Activated T-cell treated with anti-CD3 and anti-CD28 coated beads, Interleukin-2, amount 50 U/mL, for 4 hours (primary cell): ENCODE results near the gene DNAL4. TPM values are rescaled to one million over a fixed set of nuclear protein-coding genes. Genes with fewer than 3 reads are reported as not detected.

Source experiments
- ATAC-seq, 2 donors: fragments of 200-7000 bp; cut with Tn5 transposase; one replicate each; pipeline ENCODE4 v1.10.0; 2021
- DNase-seq: peaks from one replicate; pipeline ENCODE4 v3.0.0-alpha.2; 2020
- H3K27me3 Mint-ChIP-seq: one replicate; pipeline ENCODE4 v1.8.0; 2021; ENCODE audit warnings: low read depth, mixed read lengths
- H3K36me3 Mint-ChIP-seq: one replicate; pipeline ENCODE4 v1.8.0; 2022; ENCODE audit warnings: mixed read lengths; ENCODE audit not compliant: insufficient read depth
- H3K4me1 Mint-ChIP-seq: one replicate; pipeline ENCODE4 v1.8.0; 2021; ENCODE audit warnings: low read depth, mixed read lengths
- H3K4me3 Mint-ChIP-seq: one replicate; pipeline ENCODE4 v1.8.0; 2021; ENCODE audit warnings: mild to moderate bottlenecking, moderate library complexity, mixed read lengths
- H3K9me3 Mint-ChIP-seq: one replicate; pipeline ENCODE4 v1.8.0; 2021; ENCODE audit warnings: mixed read lengths
- total RNA-seq, 3 donors: library from RNA; stranded (reverse); gene quantifications; one replicate each; pipeline ENCODE4 v1.2.1, GENCODE V29; 2021

Gene DNAL4
- total RNA-seq, 3 donors from 2014 or later, result 4.5 to 6.1 (median 5.1) TPM

DNA sequence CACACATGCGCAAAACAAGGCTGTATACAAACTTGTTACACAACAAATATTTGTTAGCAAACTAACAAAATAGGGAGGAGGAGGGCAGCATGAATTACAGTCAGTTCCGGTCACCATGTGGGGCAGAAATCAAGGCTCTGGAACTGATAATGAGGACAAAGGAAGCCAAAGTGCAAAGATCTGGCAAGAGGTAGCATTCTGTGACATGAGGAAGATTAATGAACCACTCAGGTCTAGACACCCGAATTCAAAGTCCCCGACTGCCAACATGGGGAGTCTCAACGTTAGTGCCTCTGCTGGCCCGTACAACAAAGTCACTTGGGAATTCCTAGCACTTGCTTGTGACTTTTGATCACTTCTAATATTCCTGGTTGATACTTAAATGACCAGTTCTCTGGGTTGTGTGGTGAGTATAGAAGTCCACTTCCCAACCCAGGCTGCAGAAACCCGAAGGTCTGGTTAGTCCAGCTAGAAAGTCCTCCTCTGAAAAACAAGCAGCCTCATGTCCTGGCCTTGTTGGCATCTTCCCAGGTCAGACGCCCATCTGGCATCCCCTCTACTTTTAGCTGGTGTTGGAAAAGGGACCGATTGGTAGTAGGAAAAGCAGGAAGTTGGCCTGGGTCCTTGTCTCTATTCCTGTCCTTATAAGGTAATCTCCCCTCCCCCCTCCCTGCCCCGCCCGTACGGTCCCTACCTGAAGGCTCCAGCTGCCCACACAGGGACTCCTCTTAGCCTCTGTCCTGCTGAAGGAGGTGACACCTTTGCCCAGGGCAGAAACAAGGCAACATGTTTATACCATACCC, 39.8 kb downstream of the DNAL4 start:
- no peak for DNase-seq

DNA sequence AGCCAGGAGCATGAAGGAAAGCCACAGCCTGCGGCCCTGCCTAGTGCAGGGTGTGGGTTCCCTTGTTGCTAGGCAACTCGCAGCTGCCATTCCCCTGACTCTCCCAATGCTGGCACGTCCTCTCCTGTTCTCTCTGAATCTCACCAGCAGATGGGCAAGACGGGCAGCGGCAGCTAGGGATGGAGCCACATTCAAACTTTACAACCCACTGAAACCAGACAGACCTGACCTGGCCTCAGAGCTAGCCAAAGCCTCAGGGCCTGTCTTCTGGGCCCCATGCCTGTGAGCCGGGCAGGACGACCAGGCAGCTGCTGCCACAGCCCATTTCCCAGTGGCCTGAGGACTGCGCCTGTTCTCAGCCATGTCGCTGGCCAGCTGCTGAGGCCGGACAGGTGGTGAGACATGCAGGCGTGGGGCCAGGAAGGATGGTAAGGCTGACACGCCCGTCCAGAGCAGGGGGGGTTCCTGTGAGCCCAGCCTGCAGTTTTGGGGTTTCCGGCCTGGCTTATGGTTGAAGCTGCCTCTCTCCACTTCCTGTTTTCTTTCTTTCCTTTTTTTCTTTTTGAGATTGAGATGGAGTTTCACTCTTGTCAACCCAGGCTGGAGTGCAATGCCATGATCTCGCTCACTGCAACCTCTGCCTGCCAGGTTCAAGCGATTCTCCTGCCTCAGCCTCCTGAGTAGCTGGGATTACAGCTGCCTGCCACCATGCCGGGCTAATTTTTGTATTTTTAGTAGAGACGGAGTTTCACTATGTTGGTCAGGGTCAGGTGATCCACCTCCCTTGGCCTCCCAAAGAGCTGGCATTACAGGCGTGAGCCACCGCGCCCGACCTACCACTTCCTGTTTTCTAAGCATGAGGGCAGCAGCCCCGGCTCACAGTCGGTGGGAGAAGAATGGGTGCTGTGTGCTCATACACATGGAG, 42.3 kb downstream of the DNAL4 start:
- Mint-ChIP-seq H3K4me3 (peak overlapping the region; percentile 88), H3K4me1 (peaks cover 58% of the 10 kb centered on the region), H3K27me3 (no peaks in the 10 kb centered on the region), H3K9me3 (no peaks in the 10 kb centered on the region), H3K36me3 (peaks cover 19% of the 10 kb centered on the region)
- ATAC-seq (peak; percentile 27 to 32), DNase-seq (peak; percentile 36)

More for the DNA sequence above, 39.8 kb downstream of the DNAL4 start:
- Mint-ChIP-seq H3K4me3 (peak overlapping the region; percentile 88), H3K4me1 (peaks cover 78% of the 10 kb centered on the region), H3K36me3 (peaks cover 17% of the 10 kb centered on the region), H3K9me3 (no peaks in the 10 kb centered on the region), H3K27me3 (no peaks in the 10 kb centered on the region)
- ATAC-seq, result no peak

DNA sequence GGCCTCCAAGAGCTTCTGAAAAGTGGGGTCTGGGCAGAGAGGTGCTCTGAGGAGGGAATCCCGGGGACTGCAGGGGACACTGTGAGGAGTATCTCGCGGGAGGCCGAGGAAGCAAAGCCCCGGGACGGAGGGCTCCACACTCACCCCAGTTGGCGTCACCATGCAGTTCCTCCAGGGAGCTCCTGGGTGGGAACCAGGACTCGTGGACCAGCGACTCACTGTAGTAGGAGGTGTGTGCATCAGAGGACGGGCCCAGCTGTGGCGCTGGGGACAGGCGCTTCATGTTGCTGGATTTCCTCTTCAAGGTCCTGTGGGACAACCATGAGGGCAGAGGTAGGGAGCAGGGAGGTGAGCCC, 42.9 kb downstream of the DNAL4 start:
- no peak for ATAC-seq
- Mint-ChIP-seq H3K4me3 (peak overlapping the region; percentile 88), H3K4me1 (peaks cover 54% of the 10 kb centered on the region), H3K36me3 (peaks cover 19% of the 10 kb centered on the region), H3K27me3 (no peaks in the 10 kb centered on the region), H3K9me3 (no peaks in the 10 kb centered on the region)
- DNase-seq, result no peak

DNA sequence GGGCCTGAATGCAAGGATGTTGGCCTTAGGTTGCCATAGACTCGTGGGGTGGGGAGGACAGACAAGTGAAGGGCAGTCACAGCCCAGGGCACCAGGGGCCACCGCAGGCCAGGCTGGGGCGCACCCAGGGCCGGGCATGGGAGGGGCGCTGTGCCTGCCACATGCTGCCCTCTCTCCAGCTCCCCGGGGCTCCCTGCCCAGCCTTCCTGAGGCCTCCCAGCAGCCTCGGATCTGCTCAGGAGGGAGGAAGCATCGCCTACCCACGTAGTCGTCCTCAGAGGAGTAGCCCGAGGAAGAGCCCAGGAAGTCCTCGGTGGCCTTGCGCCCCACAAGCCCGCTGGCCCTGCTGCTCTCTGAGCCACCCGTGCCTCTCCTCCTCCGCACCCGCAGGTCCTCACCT, 43.3 kb downstream of the DNAL4 start:
- peaks cover 54% of the 10 kb centered on the region for H3K4me1 Mint-ChIP-seq
- peaks cover 19% of the 10 kb centered on the region for H3K36me3 Mint-ChIP-seq
- DNase-seq (no peak), ATAC-seq (no peak)
- no peaks in the 10 kb centered on the region for H3K9me3 Mint-ChIP-seq
- H3K4me3 Mint-ChIP-seq, result no peak overlapping the region
- no peaks in the 10 kb centered on the region for H3K27me3 Mint-ChIP-seq

GRCh38 chr22:38750104-38750503, 43.8 kb downstream of the DNAL4 start:
- DNase-seq (no peak), ATAC-seq (no peak)
- peaks cover 19% of the 10 kb centered on the region for H3K36me3 Mint-ChIP-seq
- H3K4me1 Mint-ChIP-seq, result peaks cover 53% of the 10 kb centered on the region
- H3K4me3 Mint-ChIP-seq, result no peak overlapping the region
- no peaks in the 10 kb centered on the region for H3K9me3 Mint-ChIP-seq
- no peaks in the 10 kb centered on the region for H3K27me3 Mint-ChIP-seq

- no peak overlapping the region for H3K4me3 Mint-ChIP-seq
- H3K9me3 Mint-ChIP-seq, result no peaks in the 10 kb centered on the region
- DNase-seq (no peak), ATAC-seq (no peak)
- peaks cover 41% of the 10 kb centered on the region for H3K4me1 Mint-ChIP-seq
- no peaks in the 10 kb centered on the region for H3K27me3 Mint-ChIP-seq
- peaks cover 22% of the 10 kb centered on the region for H3K36me3 Mint-ChIP-seq
These were observed 45.3 kb downstream of the DNAL4 start for GRCh38 chr22:38748487-38749136.

DNA sequence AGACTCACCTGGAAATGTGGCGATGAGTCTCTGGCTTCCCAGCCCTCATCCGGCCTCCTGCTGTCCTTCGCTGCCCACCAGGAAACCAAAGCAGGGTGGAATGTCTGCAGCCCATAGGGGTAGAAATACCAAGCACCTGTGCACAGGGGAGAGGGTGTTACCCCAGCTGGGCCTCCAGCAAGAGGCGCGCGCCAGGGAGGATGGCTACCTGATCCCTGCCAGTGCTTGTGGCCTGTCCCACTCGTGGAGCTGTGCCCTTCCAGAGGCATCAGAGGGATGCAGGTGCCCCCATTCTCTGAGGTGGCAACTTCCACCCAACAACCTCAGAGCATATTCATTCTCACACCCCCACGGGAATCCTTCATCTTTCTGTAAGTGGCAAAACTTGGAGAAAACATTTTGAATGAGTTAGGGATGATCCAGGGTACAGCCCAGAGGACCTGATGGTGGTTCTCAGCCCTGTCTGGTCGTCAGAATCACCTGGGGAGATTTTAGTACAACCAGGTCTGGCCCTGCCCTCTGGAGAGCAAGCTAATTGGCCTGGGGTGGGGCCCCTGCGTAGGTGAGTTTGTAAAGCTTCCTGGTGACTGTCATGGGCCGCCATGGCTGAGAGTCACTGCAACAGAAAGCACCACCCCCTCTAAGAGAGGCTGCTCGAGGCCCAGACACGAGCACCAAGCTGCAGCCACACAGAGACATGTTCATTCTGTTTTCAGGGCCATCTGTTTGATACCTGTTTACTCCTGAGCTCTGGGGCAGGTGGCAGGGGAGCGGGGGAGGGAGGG, 48.1 kb downstream of the DNAL4 start:
- ATAC-seq, result no peak
- Mint-ChIP-seq H3K9me3 (no peaks in the 10 kb centered on the region), H3K4me3 (no peak overlapping the region), H3K4me1 (peaks cover 20% of the 10 kb centered on the region), H3K36me3 (peaks cover 29% of the 10 kb centered on the region), H3K27me3 (no peaks in the 10 kb centered on the region)
- no peak for DNase-seq

GRCh38 chr22:38744981-38745380, 49.0 kb downstream of the DNAL4 start:
- no peaks in the 10 kb centered on the region for H3K27me3 Mint-ChIP-seq
- peaks cover 14% of the 10 kb centered on the region for H3K4me1 Mint-ChIP-seq
- DNase-seq (no peak), ATAC-seq (no peak)
- no peaks in the 10 kb centered on the region for H3K9me3 Mint-ChIP-seq
- peaks cover 26% of the 10 kb centered on the region for H3K36me3 Mint-ChIP-seq
- H3K4me3 Mint-ChIP-seq, result no peak overlapping the region

- DNase-seq (no peak), ATAC-seq (no peak)
- H3K4me3 Mint-ChIP-seq, result no peak overlapping the region
- H3K27me3 Mint-ChIP-seq, result no peaks in the 10 kb centered on the region
- H3K9me3 Mint-ChIP-seq, result no peaks in the 10 kb centered on the region
- H3K4me1 Mint-ChIP-seq, result peaks cover 16% of the 10 kb centered on the region
- peaks cover 35% of the 10 kb centered on the region for H3K36me3 Mint-ChIP-seq
These were observed 51.6 kb downstream of the DNAL4 start for GRCh38 chr22:38742176-38742942.

GRCh38 chr22:38741576-38741975, 52.4 kb downstream of the DNAL4 start:
- H3K9me3 Mint-ChIP-seq, result no peaks in the 10 kb centered on the region
- H3K4me1 Mint-ChIP-seq, result peaks cover 20% of the 10 kb centered on the region
- no peak overlapping the region for H3K4me3 Mint-ChIP-seq
- DNase-seq, result no peak
- H3K27me3 Mint-ChIP-seq, result no peaks in the 10 kb centered on the region
- no peak for ATAC-seq
- peaks cover 36% of the 10 kb centered on the region for H3K36me3 Mint-ChIP-seq

GRCh38 chr22:38741166-38741565, 52.8 kb downstream of the DNAL4 start:
- no peak overlapping the region for H3K4me3 Mint-ChIP-seq
- DNase-seq, result no peak
- H3K27me3 Mint-ChIP-seq, result no peaks in the 10 kb centered on the region
- no peak for ATAC-seq
- H3K9me3 Mint-ChIP-seq, result no peaks in the 10 kb centered on the region
- peaks cover 36% of the 10 kb centered on the region for H3K36me3 Mint-ChIP-seq
- peaks cover 20% of the 10 kb centered on the region for H3K4me1 Mint-ChIP-seq

DNA sequence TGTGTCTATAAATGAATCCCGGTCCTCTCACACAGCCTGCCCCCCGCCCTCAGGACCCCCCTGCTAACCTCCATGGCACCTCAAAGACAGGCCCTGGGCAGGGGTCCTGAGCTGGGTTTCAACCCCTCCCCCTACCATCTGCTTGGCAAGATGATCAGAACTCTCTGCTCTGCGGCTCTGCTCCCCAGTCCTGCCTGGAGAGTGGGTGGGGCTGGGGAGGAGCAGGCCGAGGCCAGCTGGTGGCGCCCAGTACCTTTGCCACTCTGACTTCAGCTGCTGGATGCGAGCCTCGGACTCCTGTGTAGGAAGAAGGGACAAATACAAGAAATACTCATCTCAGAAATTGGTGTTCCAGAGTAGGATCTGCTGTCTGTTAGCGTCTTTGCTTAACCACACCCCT, 53.2 kb downstream of the DNAL4 start:
- H3K4me3 Mint-ChIP-seq, result no peak overlapping the region
- DNase-seq (no peak), ATAC-seq (no peak)
- H3K36me3 Mint-ChIP-seq, result peaks cover 38% of the 10 kb centered on the region
- no peaks in the 10 kb centered on the region for H3K27me3 Mint-ChIP-seq
- H3K9me3 Mint-ChIP-seq, result no peaks in the 10 kb centered on the region
- H3K4me1 Mint-ChIP-seq, result peaks cover 20% of the 10 kb centered on the region

GRCh38 chr22:38740116-38740723, 53.7 kb downstream of the DNAL4 start:
- H3K9me3 Mint-ChIP-seq, result no peaks in the 10 kb centered on the region
- peaks cover 39% of the 10 kb centered on the region for H3K36me3 Mint-ChIP-seq

More at GRCh38 chr22:38740116-38740723, 53.7 kb downstream of the DNAL4 start:
- ATAC-seq (no peak), DNase-seq (no peak)
- no peak overlapping the region for H3K4me3 Mint-ChIP-seq
- H3K4me1 Mint-ChIP-seq, result peaks cover 20% of the 10 kb centered on the region
- H3K27me3 Mint-ChIP-seq, result no peaks in the 10 kb centered on the region
